Subcutaneous abdominal adipose tissue (tissue), 5 donors: Measurements from ENCODE around the gene VAMP2.

Experiments used
- H3K27ac ChIP-seq: one replicate; pipeline ENCODE4 v1.7.0; 2013; ENCODE audit warnings: low read depth, mild to moderate bottlenecking, inconsistent platforms, low read length, moderate library complexity
- H3K27me3 ChIP-seq, 5 donors: one replicate each; pipeline ENCODE4 v1.7.0; 2013; ENCODE audit warnings: low read length in 5 of 5, inconsistent platforms in 1 of 5; ENCODE audit not compliant: control insufficient read depth in 5 of 5, insufficient read depth in 4 of 5
- H3K36me3 ChIP-seq, 5 donors: one replicate each; pipeline ENCODE4 v1.7.0; 2013; ENCODE audit warnings: low read length in 5 of 5; ENCODE audit not compliant: control insufficient read depth in 5 of 5, insufficient read depth in 5 of 5
- H3K4me1 ChIP-seq, 5 donors: one replicate each; pipeline ENCODE4 v1.7.0; 2013; ENCODE audit warnings: low read length in 5 of 5, mild to moderate bottlenecking in 3 of 5, moderate library complexity in 1 of 5; ENCODE audit not compliant: control insufficient read depth in 5 of 5, insufficient read depth in 5 of 5
- H3K4me3 ChIP-seq, 5 donors: one replicate each; pipeline ENCODE4 v1.7.0; 2013; ENCODE audit warnings: low read length in 5 of 5, low read depth in 1 of 5
- H3K9ac ChIP-seq, 5 donors: one replicate each; pipeline ENCODE4 v1.7.0; 2013; ENCODE audit warnings: low read length in 5 of 5, mild to moderate bottlenecking in 4 of 5, moderate library complexity in 3 of 5
- H3K9me3 ChIP-seq, 5 donors: one replicate each; pipeline ENCODE4 v1.7.0; 2013; ENCODE audit warnings: low read length in 5 of 5; ENCODE audit not compliant: control insufficient read depth in 5 of 5
- donor health status: healthy.
- donor health status: healthy.
- donor health status: healthy.
- donor health status: healthy.
- donor health status: healthy.

VAMP2 gene

DNA sequence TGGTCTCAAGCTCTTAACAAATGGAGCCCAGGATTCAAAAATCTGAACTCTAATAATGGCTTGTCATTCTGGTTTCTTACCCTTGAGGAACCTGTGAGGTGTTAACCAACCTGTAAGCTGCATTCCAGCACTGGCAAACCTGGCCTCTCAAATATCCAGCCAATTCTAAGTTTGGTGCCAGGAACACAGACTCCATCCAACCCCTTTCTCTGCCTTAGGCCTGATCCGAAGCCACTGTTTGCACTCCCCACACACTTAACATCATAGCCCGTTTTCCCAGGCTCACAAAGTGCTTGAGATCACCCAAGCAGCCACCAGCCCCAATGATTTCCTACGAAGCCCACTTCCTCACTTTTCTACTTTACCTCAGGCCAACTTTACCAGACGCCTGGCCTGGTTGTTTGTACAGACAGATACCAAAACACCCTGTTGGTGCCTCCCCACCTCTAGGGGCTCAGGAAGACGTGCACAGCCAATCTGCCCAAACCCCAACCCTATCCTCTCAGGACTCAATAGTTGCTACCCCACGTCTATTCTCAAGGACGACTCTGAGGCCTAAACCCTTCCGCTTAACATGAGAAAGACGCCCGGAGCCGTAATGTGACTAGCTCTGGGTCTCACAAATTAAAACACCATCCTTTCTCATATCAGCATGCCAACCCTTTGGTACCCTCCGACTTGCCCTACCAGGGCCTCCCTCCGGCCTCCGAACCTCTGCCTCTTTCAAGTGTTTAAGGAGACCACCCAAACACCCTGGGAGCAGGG is 7.3 kb downstream of the VAMP2 start:
- Histone ChIP-seq H3K27me3 (peaks cover 0 to 5% (median 0%) of the 10 kb centered on the region in 5 donors), H3K9ac (peak overlapping the region; percentile 88 to 99 (median 95)), H3K4me3 (peak overlapping the region; percentile 97 to 100 (median 100)), H3K36me3 (peaks cover 2 to 22% (median 18%) of the 10 kb centered on the region in 5 donors), H3K9me3 (peaks cover 0 to 2% (median 0%) of the 10 kb centered on the region in 5 donors), H3K27ac (peak overlapping the region; percentile 97), H3K4me1 (peaks cover 27 to 73% (median 58%) of the 10 kb centered on the region in 5 donors)

DNA sequence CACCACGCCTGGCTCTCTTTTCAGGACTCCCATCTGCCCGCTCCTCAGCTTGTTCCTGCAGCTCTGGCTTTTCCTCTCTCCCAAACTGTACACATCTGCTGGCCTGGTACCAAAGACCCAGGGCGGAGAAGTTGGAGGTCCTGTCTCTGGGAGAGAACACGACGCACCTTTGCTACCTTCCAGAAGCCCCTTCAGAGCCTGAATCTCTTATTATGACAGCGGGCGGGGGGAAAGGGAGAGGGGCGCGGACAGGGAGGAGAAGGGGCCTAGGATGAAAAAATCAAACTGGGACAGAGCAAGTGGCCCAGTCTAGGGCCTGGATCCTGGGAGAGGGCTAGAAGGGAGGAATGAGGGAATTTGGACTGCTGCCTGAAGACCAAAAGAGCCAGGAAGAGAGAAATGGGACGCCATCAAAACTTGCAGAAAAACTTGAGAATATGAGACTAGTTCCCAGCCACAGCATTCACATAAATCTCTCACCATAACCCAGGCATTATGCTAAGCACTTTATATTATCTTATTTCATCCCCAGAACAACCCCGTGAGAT is 8.1 kb downstream of the VAMP2 start:
- Histone ChIP-seq H3K27ac (peak overlapping the region; percentile 97), H3K9me3 (peaks cover 0 to 2% (median 0%) of the 10 kb centered on the region in 5 donors), H3K4me1 (peaks cover 27 to 80% (median 60%) of the 10 kb centered on the region in 5 donors), H3K36me3 (peaks cover 0 to 25% (median 18%) of the 10 kb centered on the region in 5 donors), H3K4me3 (peak overlapping the region; percentile 97 to 100 (median 100)), H3K27me3 (peaks cover 0 to 5% (median 0%) of the 10 kb centered on the region in 5 donors), H3K9ac (peak overlapping the region; percentile 88 to 99 (median 95))

DNA sequence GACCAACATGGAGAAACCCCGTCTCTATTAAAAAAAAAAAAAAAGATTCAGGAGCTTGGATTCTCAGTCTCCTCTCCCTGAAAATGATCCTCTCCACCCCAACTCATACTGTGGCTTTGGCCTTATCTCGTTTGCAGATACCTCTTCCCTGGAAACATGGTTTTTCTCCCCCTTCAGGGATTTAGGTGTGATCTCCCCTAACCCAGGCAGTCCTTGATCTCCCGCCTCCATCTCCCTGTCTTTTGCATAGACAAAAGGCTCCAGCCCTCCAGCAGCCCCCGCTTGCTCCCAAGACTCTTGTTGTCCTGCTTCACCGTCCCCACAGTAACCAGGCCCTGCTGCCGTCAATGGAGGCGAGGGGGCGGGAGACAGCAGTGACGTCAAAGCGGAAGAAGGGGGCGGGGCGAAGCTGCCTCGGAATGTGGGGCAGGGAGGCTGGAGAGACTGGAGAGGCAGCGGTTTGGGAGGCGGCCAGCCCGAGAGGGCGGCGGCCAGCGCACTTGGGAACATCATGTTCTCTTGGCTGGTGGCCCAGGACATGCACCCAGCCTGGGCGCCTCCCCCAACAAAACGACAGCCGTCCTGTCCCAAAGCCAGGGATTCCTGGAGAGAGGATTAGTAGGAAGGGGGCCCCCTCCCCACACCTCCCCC is 8.7 kb downstream of the VAMP2 start:
- Histone ChIP-seq H3K9me3 (peaks cover 0 to 2% (median 0%) of the 10 kb centered on the region in 5 donors), H3K36me3 (peaks cover 0 to 26% (median 19%) of the 10 kb centered on the region in 5 donors), H3K27me3 (peaks cover 0 to 5% (median 0%) of the 10 kb centered on the region in 5 donors), H3K4me3 (peak overlapping the region; percentile 97 to 100 (median 100)), H3K9ac (peak overlapping the region; percentile 57 to 99 (median 95)), H3K4me1 (peaks cover 27 to 80% (median 58%) of the 10 kb centered on the region in 5 donors), H3K27ac (peak overlapping the region; percentile 97)

DNA sequence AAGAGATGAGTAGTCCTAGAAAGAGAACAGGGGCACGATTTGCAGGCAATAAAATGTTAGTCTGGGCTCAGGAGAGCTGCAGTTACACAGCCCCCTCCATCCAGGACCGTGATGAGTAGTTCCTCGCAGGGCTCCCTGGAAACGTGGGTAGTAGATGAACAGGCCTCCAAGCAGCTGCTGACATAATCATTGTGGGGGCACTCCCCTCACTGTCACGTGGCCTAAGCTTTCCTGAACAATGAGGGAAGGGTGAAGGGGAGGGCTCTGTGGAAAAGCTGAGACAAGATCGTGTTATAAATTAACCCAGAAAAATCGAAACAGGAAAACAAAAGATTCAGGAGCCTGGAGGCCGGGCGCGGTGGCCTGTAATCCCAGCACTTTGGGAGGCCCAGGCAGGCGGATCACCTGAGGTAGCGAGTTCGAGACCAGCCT is 9.2 kb downstream of the VAMP2 start:
- H3K4me3 ChIP-seq = peak overlapping the region; percentile 54 to 100 (median 100)

DNA sequence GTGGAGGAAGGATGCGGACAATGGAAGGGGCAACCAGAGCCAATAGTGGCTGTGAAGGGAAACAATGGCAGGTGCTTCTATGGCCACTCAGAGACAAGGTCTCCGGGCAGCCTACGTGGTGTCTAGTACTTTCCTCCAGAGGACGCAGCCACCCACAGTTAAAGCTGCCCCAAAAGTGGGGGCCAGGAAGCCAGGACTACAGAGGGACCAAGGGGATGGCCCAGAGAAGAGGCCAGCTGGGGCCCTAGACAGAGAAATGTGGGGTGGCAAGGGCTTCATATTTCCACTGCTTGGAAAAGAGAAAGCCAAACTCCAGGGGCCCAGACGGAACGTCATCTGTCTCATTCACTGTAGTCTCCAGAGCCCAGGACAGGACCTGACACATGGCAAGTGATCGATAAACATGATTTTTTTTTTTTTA is 9.7 kb downstream of the VAMP2 start:
- Histone ChIP-seq H3K27ac (peak overlapping the region; percentile 97), H3K4me1 (peaks cover 27 to 73% (median 53%) of the 10 kb centered on the region in 5 donors), H3K27me3 (peaks cover 0 to 5% (median 0%) of the 10 kb centered on the region in 5 donors), H3K9ac (peak overlapping the region; percentile 7 to 96 (median 78)), H3K4me3 (peak overlapping the region; percentile 54 to 100 (median 100)), H3K36me3 (peaks cover 0 to 33% (median 27%) of the 10 kb centered on the region in 5 donors), H3K9me3 (peaks cover 0 to 2% (median 0%) of the 10 kb centered on the region in 5 donors)

More for the DNA sequence above, 9.2 kb downstream of the VAMP2 start:
- Histone ChIP-seq H3K4me1 (peaks cover 27 to 78% (median 56%) of the 10 kb centered on the region in 5 donors), H3K27ac (peak overlapping the region; percentile 97), H3K9me3 (peaks cover 0 to 2% (median 0%) of the 10 kb centered on the region in 5 donors), H3K27me3 (peaks cover 0 to 5% (median 0%) of the 10 kb centered on the region in 5 donors), H3K36me3 (peaks cover 0 to 30% (median 24%) of the 10 kb centered on the region in 5 donors), H3K9ac (peak overlapping the region; percentile 57 to 96 (median 83))

DNA sequence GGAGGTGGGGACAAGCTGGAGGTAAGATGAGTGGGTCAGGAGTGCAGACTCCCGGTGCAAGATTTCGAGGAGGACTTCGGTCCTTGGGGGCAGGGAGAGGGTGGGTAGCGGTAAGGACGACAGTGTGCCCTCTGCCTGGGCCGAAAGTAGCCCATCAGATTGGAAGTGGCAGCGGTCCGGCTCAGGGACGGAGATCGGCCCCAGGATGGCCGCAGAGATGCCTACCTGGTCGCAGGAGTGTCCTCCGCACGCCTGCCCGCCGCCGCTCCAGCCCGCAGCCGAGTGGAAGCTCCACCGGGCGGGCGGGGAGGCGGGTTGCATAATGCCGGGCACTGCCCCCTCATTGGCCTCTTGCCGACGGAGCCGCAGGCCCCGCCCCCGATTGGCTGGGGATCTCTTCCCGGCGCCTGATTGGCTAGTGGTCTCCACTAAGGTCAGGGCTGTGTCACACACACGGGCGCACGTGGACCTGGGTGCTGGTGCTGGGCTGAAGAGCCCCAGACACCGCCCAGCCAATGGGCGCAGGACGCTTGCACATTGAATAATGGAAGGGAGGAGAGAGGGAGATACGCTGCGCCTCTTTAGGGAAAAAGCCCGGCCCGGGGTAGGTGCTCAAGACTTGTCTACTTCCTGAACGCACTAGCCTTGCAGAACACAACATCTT is 10.5 kb downstream of the VAMP2 start, which contains the start of gene PER1:
Gene PER1 (minus strand): TSS at position 293 of the 664 bp plus-strand sequence. CDS start 1,698 bp downstream, outside the sequence.
- H3K27me3 ChIP-seq = peaks cover 0 to 5% (median 0%) of the 10 kb centered on the region in 5 donors
- peak within 1 kb of the TSS; percentile 71 to 96 (median 89) for H3K9ac ChIP-seq
- peaks cover 0 to 41% (median 35%) of the 10 kb centered on the region in 5 donors for H3K36me3 ChIP-seq
- H3K27ac ChIP-seq = peak within 1 kb of the TSS; percentile 97
- peaks cover 27 to 70% (median 56%) of the 10 kb centered on the region in 5 donors for H3K4me1 ChIP-seq
- peaks cover 0 to 2% (median 0%) of the 10 kb centered on the region in 5 donors for H3K9me3 ChIP-seq
- peak within 1 kb of the TSS; percentile 95 to 100 (median 100) for H3K4me3 ChIP-seq

DNA sequence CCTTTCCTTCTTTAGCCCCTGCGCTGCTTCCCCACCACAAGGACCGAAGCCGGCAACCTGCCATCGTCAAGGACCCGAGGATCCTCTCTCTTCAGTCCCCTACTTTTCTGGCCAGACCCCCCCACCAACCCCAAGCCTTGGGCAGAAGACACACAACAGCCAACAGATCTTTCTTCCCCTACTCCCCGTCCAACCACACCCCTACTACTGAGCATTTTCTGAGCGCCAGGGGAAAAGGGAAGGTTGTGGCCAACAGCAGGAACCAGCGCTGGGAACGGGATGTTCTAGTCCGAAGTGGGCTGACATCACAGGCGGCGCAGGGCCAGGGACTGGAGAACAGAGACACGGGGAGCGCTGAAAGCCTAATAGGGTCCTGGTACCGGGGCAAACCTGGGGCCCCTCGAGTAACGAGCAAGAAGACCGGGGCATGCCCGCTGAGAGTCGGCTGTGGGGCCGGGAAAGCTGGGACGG is 11.1 kb downstream of the VAMP2 start:
- H3K27me3 ChIP-seq = peaks cover 0 to 4% (median 0%) of the 10 kb centered on the region in 5 donors
- peaks cover 0 to 46% (median 41%) of the 10 kb centered on the region in 5 donors for H3K36me3 ChIP-seq
- H3K27ac ChIP-seq = peak overlapping the region; percentile 97
- H3K9me3 ChIP-seq = peaks cover 0 to 2% (median 0%) of the 10 kb centered on the region in 5 donors
- H3K9ac ChIP-seq = peak overlapping the region; percentile 71 to 96 (median 89)
- H3K4me1 ChIP-seq = peaks cover 22 to 65% (median 51%) of the 10 kb centered on the region in 5 donors
- peak overlapping the region; percentile 82 to 100 (median 96) for H3K4me3 ChIP-seq

DNA sequence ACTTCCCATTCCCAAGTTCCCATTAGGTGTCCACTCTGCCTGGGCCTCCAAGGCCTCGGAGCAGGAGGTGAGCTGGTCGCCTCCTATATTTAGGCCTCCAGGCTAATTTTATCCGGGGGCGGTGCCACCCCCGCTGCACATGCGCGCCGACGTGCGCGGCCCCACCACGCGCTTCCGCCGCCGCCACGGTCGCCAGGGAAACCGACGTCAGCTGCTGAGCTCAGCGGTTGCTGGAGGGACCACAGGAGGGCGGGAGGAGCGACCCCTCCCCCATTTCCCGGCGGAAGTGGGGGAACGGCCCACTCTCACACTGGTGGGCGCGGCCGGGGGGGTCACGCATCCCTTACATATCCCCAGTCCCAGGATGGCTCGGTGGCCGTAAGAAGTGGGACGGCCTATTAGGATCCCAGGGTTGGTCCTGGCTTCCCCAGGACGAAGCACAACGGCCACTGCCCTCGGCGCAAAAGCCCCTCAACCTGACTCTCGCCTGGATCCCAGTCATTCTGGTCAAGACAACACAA is 11.6 kb downstream of the VAMP2 start:
- peak overlapping the region; percentile 97 for H3K27ac ChIP-seq
- peak overlapping the region; percentile 82 to 100 (median 96) for H3K4me3 ChIP-seq
- peak overlapping the region; percentile 87 to 96 (median 89) for H3K9ac ChIP-seq
- H3K27me3 ChIP-seq = no peaks in the 10 kb centered on the region
- H3K36me3 ChIP-seq = peaks cover 0 to 51% (median 46%) of the 10 kb centered on the region in 5 donors
- H3K9me3 ChIP-seq = no peaks in the 10 kb centered on the region
- peaks cover 17 to 65% (median 51%) of the 10 kb centered on the region in 5 donors for H3K4me1 ChIP-seq
